GM18502 (cell line): ENCODE results near the gene OSBPL6.
A peak's percentile ranks its signal among the peaks of the same experiment; 100 is the strongest.
"Not testable (repeated sequence)": the region's sequence is repeated elsewhere in the genome, so short reads cannot be mapped to it uniquely, and the experiment has no call there.

Experiments used
- ATAC-seq: cut with Tn5 transposase; IDR thresholded peaks from one replicate; pipeline ENCODE4 v1.9.1; 2021; ENCODE audit warnings: mild to moderate bottlenecking; ENCODE audit not compliant: unreplicated experiment, poor library complexity

OSBPL6 gene

GRCh38 chr2:178418426-178418825 is 224.1 kb downstream of the OSBPL6 start:
- ATAC-seq, result no peak

- ATAC-seq, result no peak
Observed at GRCh38 chr2:178419123-178419522, 224.8 kb downstream of the OSBPL6 start.

- no peak for ATAC-seq
Observed at GRCh38 chr2:178420463-178420999, 226.2 kb downstream of the OSBPL6 start.

- ATAC-seq, result no peak
Observed at GRCh38 chr2:178422097-178422496, 227.8 kb downstream of the OSBPL6 start.

- not testable (repeated sequence) for ATAC-seq
Observed at GRCh38 chr2:178423746-178424145, 229.4 kb downstream of the OSBPL6 start.

- no peak for ATAC-seq
Observed at GRCh38 chr2:178425255-178425827, 231.0 kb downstream of the OSBPL6 start.

GRCh38 chr2:178426388-178426787 is 232.1 kb downstream of the OSBPL6 start:
- no peak for ATAC-seq

GRCh38 chr2:178427458-178427857 is 233.1 kb downstream of the OSBPL6 start:
- ATAC-seq, result no peak

- no peak for ATAC-seq
Observed at GRCh38 chr2:178428396-178428806, 234.1 kb downstream of the OSBPL6 start.

- ATAC-seq, result no peak
Observed at GRCh38 chr2:178429336-178429735, 235.0 kb downstream of the OSBPL6 start.

- no peak for ATAC-seq
Observed at GRCh38 chr2:178436662-178437061, 242.3 kb downstream of the OSBPL6 start.

- ATAC-seq, result no peak
Observed at GRCh38 chr2:178441426-178441825, 247.1 kb downstream of the OSBPL6 start.

GRCh38 chr2:178448968-178449661 is 254.8 kb downstream of the OSBPL6 start:
- ATAC-seq, result no peak

- ATAC-seq, result peak; percentile 9
Observed at GRCh38 chr2:178449700-178450523, 255.6 kb downstream of the OSBPL6 start.

- ATAC-seq, result peak; percentile 53
Observed at GRCh38 chr2:178450524-178450773, 256.1 kb downstream of the OSBPL6 start.

GRCh38 chr2:178450774-178451525 is 256.6 kb downstream of the OSBPL6 start, which contains the start of the genes PJVK and PRKRA:
PJVK (plus strand) TSS chr2:178451378; CDS start chr2:178453410, 2,032 bp downstream.
PRKRA (minus strand) TSS chr2:178451175; CDS start chr2:178451030, 145 bp downstream.
- ATAC-seq, result peak; percentile 86

GRCh38 chr2:178452334-178452733 is 258.0 kb downstream of the OSBPL6 start:
- ATAC-seq, result no peak
